IPS-18c (cell line): Measurements from ENCODE around the gene POC1A.

ENCODE experiments used
- H3K4me3 ChIP-seq: 2 replicates; pipeline ENCODE4 v1.7.0; 2013; ENCODE audit warnings: low read depth, mild to moderate bottlenecking, low read length, moderate library complexity; ENCODE audit not compliant: insufficient read depth
- H3K9me3 ChIP-seq: one replicate; pipeline ENCODE4 v1.6.1; 2013; ENCODE audit warnings: mild to moderate bottlenecking, low read length, moderate library complexity; ENCODE audit not compliant: control insufficient read depth, insufficient read depth

The POC1A gene

GRCh38 chr3:52123106-52123725, 31.0 kb downstream of the POC1A start:
- no peak overlapping the region for H3K4me3 ChIP-seq

GRCh38 chr3:52122491-52122890, 31.7 kb downstream of the POC1A start:
- Histone ChIP-seq H3K4me3 (no peak overlapping the region), H3K9me3 (no peaks in the 10 kb centered on the region)

More at GRCh38 chr3:52123106-52123725, 31.0 kb downstream of the POC1A start:
- H3K9me3 ChIP-seq: no peaks in the 10 kb centered on the region

- Histone ChIP-seq H3K4me3 (no peak overlapping the region), H3K9me3 (no peaks in the 10 kb centered on the region)
Observed at GRCh38 chr3:52121813-52122212, 32.4 kb downstream of the POC1A start.

GRCh38 chr3:52121464-52121805, 32.8 kb downstream of the POC1A start:
- Histone ChIP-seq H3K4me3 (no peak overlapping the region), H3K9me3 (no peaks in the 10 kb centered on the region)

GRCh38 chr3:52120556-52121463, 33.4 kb downstream of the POC1A start:
- no peak overlapping the region for H3K4me3 ChIP-seq

GRCh38 chr3:52119826-52120225, 34.4 kb downstream of the POC1A start:
- Histone ChIP-seq H3K4me3 (no peak overlapping the region), H3K9me3 (no peaks in the 10 kb centered on the region)

More at GRCh38 chr3:52120556-52121463, 33.4 kb downstream of the POC1A start:
- no peaks in the 10 kb centered on the region for H3K9me3 ChIP-seq

- no peaks in the 10 kb centered on the region for H3K9me3 ChIP-seq
- no peak overlapping the region for H3K4me3 ChIP-seq
Observed at GRCh38 chr3:52119099-52119498, 35.1 kb downstream of the POC1A start.

- H3K9me3 ChIP-seq: no peaks in the 10 kb centered on the region
- no peak overlapping the region for H3K4me3 ChIP-seq
Observed at GRCh38 chr3:52118156-52118875, 35.9 kb downstream of the POC1A start.

GRCh38 chr3:52117537-52117936, 36.7 kb downstream of the POC1A start:
- no peak overlapping the region for H3K4me3 ChIP-seq
- H3K9me3 ChIP-seq: no peaks in the 10 kb centered on the region

GRCh38 chr3:52112056-52112455, 42.2 kb downstream of the POC1A start:
- no peak overlapping the region for H3K4me3 ChIP-seq

GRCh38 chr3:52110502-52110901, 43.7 kb downstream of the POC1A start:
- Histone ChIP-seq H3K9me3 (no peaks in the 10 kb centered on the region), H3K4me3 (no peak overlapping the region)

More at GRCh38 chr3:52112056-52112455, 42.2 kb downstream of the POC1A start:
- H3K9me3 ChIP-seq: no peaks in the 10 kb centered on the region

GRCh38 chr3:52109611-52110301, 44.5 kb downstream of the POC1A start:
- no peak overlapping the region for H3K4me3 ChIP-seq
- H3K9me3 ChIP-seq: no peaks in the 10 kb centered on the region

GRCh38 chr3:52108302-52109232, 45.7 kb downstream of the POC1A start:
- Histone ChIP-seq H3K9me3 (no peaks in the 10 kb centered on the region), H3K4me3 (no peak overlapping the region)

- no peak overlapping the region for H3K4me3 ChIP-seq
- no peaks in the 10 kb centered on the region for H3K9me3 ChIP-seq
Observed at GRCh38 chr3:52106951-52107611, 47.1 kb downstream of the POC1A start.

- no peak overlapping the region for H3K4me3 ChIP-seq
- no peaks in the 10 kb centered on the region for H3K9me3 ChIP-seq
Observed at GRCh38 chr3:52104684-52105640, 49.3 kb downstream of the POC1A start.
